Aorta (tissue), 5 donors: Measurements from ENCODE around the gene NLN. TPM values are rescaled to one million over a fixed set of nuclear protein-coding genes. Genes with fewer than 3 reads are reported as not detected.
A peak's percentile ranks its signal among the peaks of the same experiment; 100 is the strongest.
"Not testable (repeated sequence)": the region's sequence is repeated elsewhere in the genome, so short reads cannot be mapped to it uniquely, and the experiment has no call there.

Source experiments
- ATAC-seq: fragments of 200-7000 bp; cut with Tn5 transposase; one replicate; pipeline ENCODE4 v1.9.1; 2022; ENCODE audit warnings: moderate library complexity; ENCODE audit not compliant: low FRiP score
- DNase-seq, 2 donors: peaks; one replicate each; pipeline ENCODE4 v3.0.0-alpha.2; 2020
- H3K27ac ChIP-seq, 2 donors: one replicate each; pipeline ENCODE4 v1.5.1; 2013; ENCODE audit warnings: low read length in 2 of 2, mild to moderate bottlenecking in 2 of 2, moderate library complexity in 2 of 2, control low read depth in 1 of 2, inconsistent platforms in 1 of 2, low read depth in 1 of 2
- H3K27me3 ChIP-seq, 2 donors: one replicate each; pipeline ENCODE4 v1.6.1; 2013; ENCODE audit warnings: control low read depth in 1 of 2, low read length in 1 of 2, mild to moderate bottlenecking in 1 of 2, moderate library complexity in 1 of 2; ENCODE audit not compliant: insufficient read depth in 2 of 2, control insufficient read depth in 1 of 2
- H3K36me3 ChIP-seq, 2 donors: one replicate each; pipeline ENCODE4 v1.6.1; 2013; ENCODE audit warnings: control low read depth in 1 of 2, low read length in 1 of 2, mild to moderate bottlenecking in 1 of 2; ENCODE audit not compliant: insufficient read depth in 2 of 2, control insufficient read depth in 1 of 2
- H3K4me1 ChIP-seq, 2 donors: one replicate each; pipeline ENCODE4 v1.6.1; 2013; ENCODE audit warnings: low read length in 2 of 2, control low read depth in 1 of 2, mild to moderate bottlenecking in 1 of 2, moderate library complexity in 1 of 2; ENCODE audit not compliant: insufficient read depth in 2 of 2, control insufficient read depth in 1 of 2
- H3K4me3 ChIP-seq, 2 donors: one replicate each; pipeline ENCODE4 v1.5.1; 2013; ENCODE audit warnings: low read length in 2 of 2, control low read depth in 1 of 2, mild to moderate bottlenecking in 1 of 2
- H3K9me3 ChIP-seq: one replicate; pipeline ENCODE4 v1.6.1; 2013; ENCODE audit warnings: mild to moderate bottlenecking, low read length; ENCODE audit not compliant: control insufficient read depth
- WGBS, 2 donors: extraction: QIAGEN DNeasy Blood & Tissue Kit; methylation state at CpG; one replicate each; pipeline ENCODE4 v1.1.7; 2013; 5-methylcytosine and 5-hydroxymethylcytosine counted together
- intact Hi-C, 2 donors: fragments of 100-400 bp; cut with DNase I; formaldehyde crosslinking; loops; one replicate each; pipeline versions ENCODE4 v1.14.2 to v1.15.0; 2022
- long read RNA-seq, 2 donors: library from polyadenylated mRNA; unstranded; transcript quantifications; one replicate each; pipeline ENCODE4 v2.0.0, GENCODE V29; 2020 to 2021
- polyA plus RNA-seq, 2 donors: library from polyadenylated mRNA; stranded (reverse); fragments of 200-250 nt; gene quantifications; one replicate each; pipeline ENCODE4 v1.2.3, GENCODE V29; 2013
- total RNA-seq, 2 donors: library from RNA; stranded (reverse); fragmentation: NEBNext Ultra II Directional; extraction: Animal tissue kit (Norgen Biotek cat#: 25700); gene quantifications; one replicate each; pipeline ENCODE4 v1.2.1, GENCODE V29; 2021
- donor health status: healthy with polysubstance abuse.
- donor health status: Bipolar disorder and iron deficiency.
- donor health status: DM: no; HTN: no; CAD: no.
- donor health status: DM: no; HTN: no; CAD: no.
- donor health status: DM: yes; HTN: yes; CAD: no.

Gene NLN
- 10 to 100 TPM; 14.0 to 16.5 TPM for total RNA-seq
- 1 to 10 TPM; 2.5 to 7.0 TPM for polyA plus RNA-seq
- long read RNA-seq, donor 1, full-length matches to known transcripts, result 3 of 8 reads
- long read RNA-seq, donor 1, partial matches to known transcripts, result 1 of 8 reads
- long read RNA-seq, donor 1, other reads (novel, unspliced or antisense), result 4 of 8 reads
- long read RNA-seq, donor 2, full-length matches to known transcripts, result 1 of 1 reads
- long read RNA-seq, donor 2, partial matches to known transcripts, result 0 of 1 reads
- long read RNA-seq, donor 2, other reads (novel, unspliced or antisense), result 0 of 1 reads

- H3K4me1 ChIP-seq, result no peaks in the 10 kb centered on the region
- WGBS, 2 donors, result 0 to 1% methylated on average over 60 to 92 of the region's 92 CpGs
- peak; percentile 98 for ATAC-seq
- H3K36me3 ChIP-seq, result no peaks in the 10 kb centered on the region
- peak within 1 kb of the TSS; percentile 93 to 97 for H3K4me3 ChIP-seq
- no peaks in the 10 kb centered on the region for H3K27me3 ChIP-seq
- H3K27ac ChIP-seq, result peak within 1 kb of the TSS in 1 of 2 donors; percentile 32
- H3K9me3 ChIP-seq, result no peaks in the 10 kb centered on the region
- intact Hi-C loops, result loop anchor here in 1 of 2 donors (10.0 kb wide), 1 partner anchor 203 kb away; the partner anchor contains the start of gene ERBIN
- DNase-seq, result peak; percentile 91 to 95
These were observed at the start of gene NLN, which contains the start of gene SGTB for GRCh38 chr5:65721720-65722574. TSS of gene NLN (plus strand) at chr5:65722205. CDS start at chr5:65722374, 169 bp downstream. TSS of gene SGTB (minus strand) at chr5:65722109. CDS start at chr5:65720807, 1,302 bp downstream.

- peaks cover 1 to 2% of the 10 kb centered on the region in 2 donors for H3K36me3 ChIP-seq
These were observed 49.2 kb upstream of the NLN start for GRCh38 chr5:65672796-65673195.

GRCh38 chr5:65674749-65675148 is 47.3 kb upstream of the NLN start:
- no peak for DNase-seq
- Histone ChIP-seq H3K4me1 (no peaks in the 10 kb centered on the region), H3K27ac (no peak overlapping the region), H3K36me3 (peaks cover 1 to 2% of the 10 kb centered on the region in 2 donors), H3K27me3 (no peaks in the 10 kb centered on the region), H3K9me3 (no peaks in the 10 kb centered on the region), H3K4me3 (no peak overlapping the region)
- no peak for ATAC-seq
- intact Hi-C loops, result no loop called here

More at GRCh38 chr5:65672796-65673195, 49.2 kb upstream of the NLN start:
- Histone ChIP-seq H3K4me3 (no peak overlapping the region), H3K9me3 (no peaks in the 10 kb centered on the region), H3K27ac (no peak overlapping the region), H3K4me1 (no peaks in the 10 kb centered on the region), H3K27me3 (no peaks in the 10 kb centered on the region)
- 86 to 97% methylated on average over 1 of the region's 1 CpG for WGBS, 2 donors
- ATAC-seq (no peak), DNase-seq (no peak)
- intact Hi-C loops, result no loop called here

GRCh38 chr5:65676056-65676455 is 45.9 kb upstream of the NLN start:
- H3K9me3 ChIP-seq, H3K4me1 ChIP-seq, H3K27me3 ChIP-seq, H3K4me3 ChIP-seq, ATAC-seq, DNase-seq, H3K27ac ChIP-seq, intact Hi-C loops, H3K36me3 ChIP-seq: not testable (repeated sequence)
- 95 to 96% methylated on average over 3 of the region's 3 CpGs for WGBS, 2 donors

GRCh38 chr5:65682148-65682547 is 39.9 kb upstream of the NLN start:
- Histone ChIP-seq H3K27me3 (no peaks in the 10 kb centered on the region), H3K9me3 (no peaks in the 10 kb centered on the region), H3K27ac (no peak overlapping the region), H3K4me1 (no peaks in the 10 kb centered on the region), H3K36me3 (peaks cover 5% of the 10 kb centered on the region in 2 donors), H3K4me3 (no peak overlapping the region)
- no peak for DNase-seq
- intact Hi-C loops, result no loop called here
- no peak for ATAC-seq
- WGBS, 2 donors, result 92% methylated on average over 3 of the region's 3 CpGs

- no peaks in the 10 kb centered on the region for H3K27me3 ChIP-seq
- H3K27ac ChIP-seq, result no peak overlapping the region
- no peaks in the 10 kb centered on the region for H3K4me1 ChIP-seq
- WGBS, 2 donors, result 97% methylated on average over 2 of the region's 2 CpGs
- no peaks in the 10 kb centered on the region for H3K9me3 ChIP-seq
- intact Hi-C loops, result no loop called here
- ATAC-seq (no peak), DNase-seq (no peak)
- no peak overlapping the region for H3K4me3 ChIP-seq
- no peaks in the 10 kb centered on the region for H3K36me3 ChIP-seq
These were observed 28.9 kb upstream of the NLN start for GRCh38 chr5:65693121-65693520.

GRCh38 chr5:65695162-65695755 is 26.7 kb upstream of the NLN start:
- no peak for ATAC-seq

GRCh38 chr5:65695896-65696295 is 26.1 kb upstream of the NLN start:
- ATAC-seq (no peak), DNase-seq (no peak)
- Histone ChIP-seq H3K27ac (no peak overlapping the region), H3K4me3 (no peak overlapping the region), H3K36me3 (no peaks in the 10 kb centered on the region), H3K27me3 (no peaks in the 10 kb centered on the region), H3K9me3 (no peaks in the 10 kb centered on the region), H3K4me1 (no peaks in the 10 kb centered on the region)
- 93 to 95% methylated on average over 4 of the region's 4 CpGs for WGBS, 2 donors
- intact Hi-C loops, result no loop called here

More at GRCh38 chr5:65695162-65695755, 26.7 kb upstream of the NLN start:
- no peak overlapping the region for H3K4me3 ChIP-seq
- no peaks in the 10 kb centered on the region for H3K9me3 ChIP-seq
- no peaks in the 10 kb centered on the region for H3K36me3 ChIP-seq
- no peak for DNase-seq
- H3K4me1 ChIP-seq, result no peaks in the 10 kb centered on the region
- intact Hi-C loops, result no loop called here
- H3K27me3 ChIP-seq, result no peaks in the 10 kb centered on the region
- H3K27ac ChIP-seq, result no peak overlapping the region
- WGBS, 2 donors, result 88 to 89% methylated on average over 4 of the region's 4 CpGs
